SHP77 (cell line): ENCODE results near the gene PDYN.
"Not testable (repeated sequence)": the region's sequence is repeated elsewhere in the genome, so short reads cannot be mapped to it uniquely, and the experiment has no call there.

ENCODE experiments used
- DNase-seq, 2 experiments: peaks; one replicate each; lab custom pipeline; 2025; lab: John Stamatoyannopoulos, UW

PDYN gene

GRCh38 chr20:1993986-1994385, at the start of gene PDYN:
Gene PDYN, minus strand, starts transcription at chr20:1994058. Its CDS starts 10,974 bp downstream, at chr20:1983084.
- no peak for DNase-seq

DNA sequence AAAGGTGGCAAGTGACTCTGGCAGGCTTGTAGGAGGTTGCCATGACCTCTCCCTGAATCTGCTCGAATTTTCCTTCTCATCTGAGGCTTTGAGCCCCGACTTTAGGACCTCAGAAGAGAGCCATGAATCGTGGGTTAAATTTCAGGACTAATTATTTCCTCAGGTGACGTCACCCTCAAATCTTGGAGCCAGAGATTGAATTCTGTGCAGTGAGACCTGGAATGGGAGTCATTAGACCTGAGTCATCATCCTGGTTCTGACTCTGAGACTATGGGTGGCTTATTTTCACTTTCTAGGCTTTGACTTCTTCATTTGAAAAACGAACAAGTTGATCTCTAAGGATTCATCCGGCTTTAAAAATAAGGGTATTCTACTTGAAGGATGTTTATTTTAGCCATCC, 48.5 kb upstream of the PDYN start:
- no peak for DNase-seq

DNA sequence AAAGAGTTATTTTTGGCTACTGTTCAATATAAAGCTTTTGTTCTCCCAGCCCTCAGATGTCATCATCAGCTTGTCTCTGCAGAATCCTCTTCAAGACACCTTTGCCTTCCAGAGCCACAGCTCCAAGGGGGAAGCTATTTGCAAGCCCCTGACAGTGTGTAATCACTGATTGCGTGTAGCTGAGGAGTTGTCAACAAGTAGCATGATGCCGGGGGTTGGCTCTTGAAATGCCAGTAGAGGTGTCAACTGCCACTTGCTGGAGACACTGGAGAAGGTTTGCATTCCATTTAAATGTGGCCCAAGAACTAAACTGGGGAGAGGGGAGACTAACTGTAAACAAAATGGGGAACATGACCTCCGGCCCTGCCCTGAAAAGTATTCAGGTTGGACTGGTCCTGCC, 44.3 kb upstream of the PDYN start:
- no peak for DNase-seq

DNA sequence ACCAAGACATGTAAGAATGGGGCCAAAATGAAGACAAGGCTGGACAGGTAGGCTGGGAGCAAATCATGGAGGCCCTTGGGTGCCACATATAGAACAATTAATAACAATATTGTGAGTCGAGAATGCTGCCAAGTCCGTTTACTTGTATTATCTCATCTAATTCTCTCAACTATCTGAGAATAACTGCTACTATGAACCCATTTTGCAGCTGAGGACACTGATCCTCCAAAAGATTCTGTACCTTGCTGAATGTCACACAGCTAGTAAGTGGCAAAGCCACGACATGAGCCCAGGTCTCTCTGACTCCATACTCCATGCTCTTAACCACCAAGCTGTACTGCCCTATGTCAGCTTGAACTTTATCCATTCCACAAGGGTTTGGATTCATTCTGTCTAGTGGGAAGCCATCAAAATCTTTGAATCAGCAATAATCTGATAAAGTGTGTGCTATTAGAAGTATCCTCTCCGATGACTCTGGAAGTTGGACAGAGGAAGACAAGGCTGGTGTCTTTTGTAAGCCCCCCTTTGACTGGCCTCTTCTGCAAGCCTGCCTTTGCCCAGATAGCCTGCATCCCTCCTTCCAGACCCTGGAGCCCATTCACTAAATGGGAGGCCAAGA, 43.5 kb upstream of the PDYN start:
- DNase-seq: no peak

DNA sequence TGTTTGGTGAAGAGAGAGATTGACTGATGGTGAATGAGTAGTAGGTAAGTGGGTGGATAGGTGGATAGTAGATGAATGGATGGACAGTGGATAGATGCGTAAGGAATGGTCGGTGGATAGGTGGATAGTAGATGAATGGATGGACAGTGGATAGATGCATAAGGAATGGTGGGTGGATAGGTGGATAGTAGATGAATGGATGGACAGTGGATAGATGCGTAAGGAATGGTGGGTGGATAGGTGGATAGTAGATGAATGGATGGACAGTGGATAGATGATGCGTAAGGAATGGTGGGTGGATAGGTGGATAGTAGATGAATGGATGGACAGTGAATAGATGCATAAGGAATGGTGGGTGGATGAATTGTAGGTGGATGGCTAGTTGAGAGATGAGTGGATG, 42.5 kb upstream of the PDYN start:
- DNase-seq: not testable (repeated sequence)

- no peak for DNase-seq
These were observed 38.3 kb upstream of the PDYN start for GRCh38 chr20:2032168-2032567.

DNA sequence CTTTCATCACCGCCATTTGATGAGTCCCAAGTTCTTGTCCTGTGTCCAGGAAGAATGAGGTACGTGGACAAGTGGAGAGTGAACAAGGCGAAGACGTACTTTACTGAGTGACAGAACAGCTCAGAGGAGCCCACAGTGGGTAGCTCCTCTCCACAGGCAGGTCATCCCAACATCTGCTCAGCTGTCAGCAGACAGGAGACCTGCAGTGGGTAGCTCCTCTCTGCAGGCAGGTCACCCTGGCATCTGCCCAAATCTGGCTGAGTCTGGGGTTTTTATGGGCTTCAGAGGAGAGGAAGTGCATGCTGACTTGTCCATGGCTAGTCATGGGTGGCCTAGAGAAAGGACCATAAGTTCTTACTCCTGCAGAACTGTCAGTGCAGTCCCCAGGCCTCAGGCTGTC, 32.7 kb upstream of the PDYN start:
- no peak for DNase-seq

- DNase-seq: no peak
These were observed 32.1 kb upstream of the PDYN start for GRCh38 chr20:2026004-2026403.

DNA sequence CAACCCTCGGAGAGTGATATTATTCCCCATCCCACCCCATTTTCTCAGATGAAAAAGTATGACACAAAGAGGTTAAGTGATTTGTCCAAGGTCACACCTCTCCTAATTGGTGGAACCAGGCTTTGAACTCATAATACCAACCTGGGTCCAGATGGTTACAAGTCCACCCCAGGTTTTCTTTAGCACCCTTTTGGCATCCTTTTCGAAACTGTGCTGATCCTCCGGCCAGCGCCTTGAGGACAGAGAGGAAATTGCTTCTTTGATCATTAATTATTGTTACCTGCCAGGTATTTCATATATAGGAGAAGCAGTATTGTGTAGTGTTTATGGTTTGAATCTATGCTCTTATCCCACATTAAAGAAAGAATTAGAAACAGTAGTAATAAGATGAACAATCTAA, 29.3 kb upstream of the PDYN start:
- DNase-seq: no peak

GRCh38 chr20:2022163-2022562, 28.3 kb upstream of the PDYN start:
- no peak for DNase-seq

DNA sequence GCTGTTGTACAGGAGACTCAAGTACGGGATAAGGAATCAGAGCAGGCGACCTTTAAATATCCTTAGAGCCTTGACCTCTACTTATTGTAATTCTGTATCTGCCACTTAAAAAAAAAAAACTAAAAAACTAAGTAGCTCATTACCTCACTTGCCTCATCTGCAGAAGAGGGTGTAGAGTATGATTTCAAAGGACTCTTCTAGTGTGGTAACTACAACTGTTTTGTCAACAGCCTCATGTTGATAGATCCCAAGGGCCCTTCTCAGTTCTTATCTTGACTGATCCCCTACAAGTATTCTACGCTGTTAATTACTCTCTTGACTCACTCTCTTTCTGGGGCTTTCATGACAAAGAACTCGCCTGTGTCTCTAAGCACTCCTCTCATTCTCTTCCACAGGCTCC, 16.7 kb upstream of the PDYN start:
- no peak for DNase-seq

- DNase-seq: peak; percentile 24 to 29
These were observed 12.8 kb upstream of the PDYN start for GRCh38 chr20:2006452-2007361.

GRCh38 chr20:2005831-2006426, 12.1 kb upstream of the PDYN start:
- DNase-seq: peak; percentile 6 to 49

DNA sequence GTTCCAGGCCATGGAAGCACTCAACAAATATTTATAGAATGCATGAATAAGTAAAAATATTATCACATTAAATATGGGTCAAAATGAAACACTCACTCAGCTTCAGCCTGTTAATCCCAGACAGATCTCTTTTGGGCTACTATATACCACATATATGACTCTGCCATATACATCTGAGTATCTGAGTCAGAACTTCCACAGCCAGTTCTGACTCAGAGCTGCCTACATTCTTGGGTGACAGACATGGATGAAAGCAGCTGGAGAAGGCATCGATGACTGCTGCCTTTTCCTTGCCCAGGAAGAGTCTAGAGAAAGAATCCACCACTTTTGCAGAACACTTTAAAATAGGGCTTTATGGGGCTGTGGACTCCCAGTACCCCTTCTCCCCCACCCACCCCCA, 11.5 kb upstream of the PDYN start:
- DNase-seq: no peak

DNA sequence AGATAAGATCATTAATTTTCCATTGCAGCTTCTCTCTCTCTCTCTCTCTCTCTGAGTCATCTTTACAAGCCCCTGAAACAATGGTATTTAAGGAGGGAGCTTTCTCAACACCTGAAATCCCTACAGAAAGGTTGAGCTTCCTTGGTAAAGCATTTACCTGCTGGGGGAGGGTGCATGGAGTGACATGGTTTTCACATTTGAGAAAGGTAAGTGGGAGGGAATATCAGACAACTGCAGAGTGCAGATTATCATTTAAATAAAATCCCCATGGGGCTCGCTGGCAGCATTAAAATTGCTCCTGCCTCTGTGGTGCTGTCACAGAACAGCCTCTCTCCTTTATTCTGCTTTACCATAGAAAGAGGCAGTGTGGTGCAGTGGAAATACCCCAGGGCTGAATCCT, 10.3 kb upstream of the PDYN start:
- DNase-seq: no peak

DNA sequence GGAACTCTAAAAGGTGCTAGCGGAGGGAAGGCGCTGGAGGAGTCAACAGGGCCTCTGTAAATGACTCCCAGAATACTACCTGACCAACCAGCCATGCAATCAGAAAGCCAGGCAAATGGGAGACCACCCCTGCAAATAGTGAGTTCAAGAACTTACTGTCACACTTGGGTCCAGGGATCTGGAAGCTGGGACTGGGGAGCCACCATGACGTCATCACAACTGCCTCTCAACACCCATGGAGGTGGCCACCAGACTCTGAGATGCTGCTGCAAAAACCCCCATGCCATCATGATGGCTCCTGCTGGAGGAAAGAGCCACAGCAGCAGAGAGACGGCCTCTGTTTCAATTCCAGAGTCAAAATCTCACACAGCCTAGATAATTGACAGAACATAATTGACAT, 8.5 kb upstream of the PDYN start:
- DNase-seq: no peak

DNA sequence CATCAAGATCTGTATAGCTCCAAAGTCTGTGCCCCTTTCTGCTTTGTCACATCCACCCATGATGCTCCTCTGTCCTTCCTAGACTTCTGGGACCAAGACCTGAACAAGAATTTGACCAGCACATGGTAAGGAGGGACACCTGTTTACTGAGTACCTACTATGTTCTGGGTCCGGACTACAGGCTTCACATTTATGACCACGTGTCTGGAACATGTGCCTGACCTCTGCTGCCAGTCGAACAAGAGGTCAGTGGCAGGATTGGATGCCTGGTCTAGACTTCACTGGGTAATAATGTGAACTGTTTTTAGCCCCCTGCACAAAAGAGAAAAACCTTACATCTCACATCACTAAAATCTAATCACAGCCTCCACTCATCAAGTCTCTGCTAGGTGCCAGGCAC, 7.3 kb upstream of the PDYN start:
- DNase-seq: no peak

- DNase-seq: no peak
These were observed 6.4 kb upstream of the PDYN start for GRCh38 chr20:2000285-2000684.

DNA sequence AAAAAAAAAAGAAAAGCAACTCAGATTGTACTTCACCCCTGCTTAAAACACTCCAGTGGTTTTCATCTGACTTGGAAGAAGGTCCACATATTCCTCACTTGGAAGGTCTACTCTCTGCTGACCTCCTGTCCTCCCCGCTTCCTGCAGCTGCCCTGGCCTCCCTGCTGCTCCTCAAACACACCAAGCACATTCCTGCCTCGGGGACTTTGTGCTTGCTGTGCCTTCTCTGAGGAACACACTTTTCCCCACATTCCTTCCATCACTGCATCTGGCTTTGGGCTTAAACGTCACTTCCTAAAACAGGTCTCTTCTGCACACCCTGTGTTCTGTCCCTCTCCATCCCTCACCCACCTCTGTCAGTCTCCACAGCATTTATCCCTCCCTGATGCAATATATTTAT, 4.9 kb upstream of the PDYN start:
- DNase-seq: no peak

- DNase-seq: no peak
These were observed 4.3 kb upstream of the PDYN start for GRCh38 chr20:1998193-1998520.

GRCh38 chr20:1997483-1998192, 3.8 kb upstream of the PDYN start:
- no peak for DNase-seq

DNA sequence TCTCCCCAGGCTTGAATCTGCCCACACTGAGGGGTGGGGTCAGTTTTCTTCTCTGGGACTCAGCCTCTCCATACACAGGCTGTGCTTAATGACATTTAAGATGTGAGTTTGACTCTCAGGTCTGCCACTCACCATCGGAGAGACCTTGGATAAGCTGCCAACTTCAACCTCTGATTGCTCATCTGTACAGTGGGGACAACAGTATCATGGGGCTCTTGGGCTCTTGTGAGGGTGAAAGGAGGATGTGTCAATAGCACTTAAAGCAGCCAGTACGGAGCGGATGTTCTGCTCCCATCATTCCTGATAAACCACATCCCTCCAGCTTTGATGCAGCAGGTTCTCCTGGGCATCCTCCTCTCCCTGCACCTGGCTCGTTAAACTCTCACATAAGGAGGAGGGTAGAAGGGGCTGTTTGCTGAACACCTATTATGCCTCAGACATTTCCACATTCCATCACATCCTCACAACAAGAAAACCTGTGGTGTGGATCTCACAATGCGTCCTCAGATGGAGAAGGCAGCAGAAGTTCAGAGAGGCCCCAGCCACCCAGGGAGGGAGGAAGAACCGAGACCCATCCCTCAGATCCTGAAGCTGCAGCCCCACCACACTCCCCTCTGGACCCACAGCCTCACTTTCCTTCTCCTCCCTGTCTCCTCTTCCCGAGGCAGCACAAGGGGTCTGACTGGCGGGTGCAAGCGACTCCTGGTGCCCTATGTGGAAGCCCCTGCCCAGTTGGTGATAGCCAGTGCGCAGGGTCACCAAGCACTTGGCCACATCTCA, 1.9 kb upstream of the PDYN start:
- DNase-seq: no peak
